HPDE6-E6E7 (cell line): ENCODE results near the gene ADAMTS14.

Source experiments
- DNase-seq: peaks from one replicate; pipeline ENCODE4 v3.0.0; 2011; ENCODE audit warnings: missing footprints; ENCODE audit errors: extremely low spot score

Gene ADAMTS14

DNA sequence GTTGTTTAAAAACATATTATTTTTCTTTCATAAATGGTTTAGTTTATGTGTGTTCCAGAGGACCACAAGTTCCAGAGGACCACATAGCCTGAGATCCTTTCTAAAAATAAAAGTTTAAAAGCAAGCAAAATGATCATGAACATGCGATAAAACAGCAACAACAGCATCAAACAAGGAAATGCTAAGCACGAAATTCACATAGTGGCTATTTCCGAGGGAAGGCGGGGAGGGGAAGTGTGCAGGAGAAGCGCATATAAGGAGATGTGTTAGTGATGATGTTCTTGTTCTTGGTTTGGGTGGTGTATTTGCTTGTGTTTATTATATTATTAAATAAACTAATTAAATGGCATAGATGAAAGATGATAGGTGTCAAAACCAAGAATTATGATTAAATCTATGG lies 111.7 kb downstream of the ADAMTS14 start:
- no peak for DNase-seq

DNA sequence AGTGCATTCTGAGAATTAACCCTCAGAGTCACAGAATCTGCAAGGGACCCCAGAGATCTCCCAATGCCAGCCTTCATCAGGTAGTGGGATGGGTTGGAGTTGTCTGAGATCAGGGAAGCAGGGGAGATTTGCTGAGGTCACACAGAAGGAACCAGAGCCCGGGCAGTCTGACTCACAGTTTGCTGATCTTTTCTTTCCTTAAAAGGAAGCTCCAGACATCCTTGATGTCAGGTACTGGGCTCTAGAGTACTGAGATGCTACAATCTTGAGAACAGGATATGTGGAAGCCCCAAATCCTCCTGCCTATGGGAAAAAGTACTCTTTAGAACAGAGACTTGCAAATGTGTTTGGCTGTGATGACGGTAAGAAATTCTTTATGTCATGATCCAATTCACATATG lies 112.2 kb downstream of the ADAMTS14 start:
- no peak for DNase-seq

DNA sequence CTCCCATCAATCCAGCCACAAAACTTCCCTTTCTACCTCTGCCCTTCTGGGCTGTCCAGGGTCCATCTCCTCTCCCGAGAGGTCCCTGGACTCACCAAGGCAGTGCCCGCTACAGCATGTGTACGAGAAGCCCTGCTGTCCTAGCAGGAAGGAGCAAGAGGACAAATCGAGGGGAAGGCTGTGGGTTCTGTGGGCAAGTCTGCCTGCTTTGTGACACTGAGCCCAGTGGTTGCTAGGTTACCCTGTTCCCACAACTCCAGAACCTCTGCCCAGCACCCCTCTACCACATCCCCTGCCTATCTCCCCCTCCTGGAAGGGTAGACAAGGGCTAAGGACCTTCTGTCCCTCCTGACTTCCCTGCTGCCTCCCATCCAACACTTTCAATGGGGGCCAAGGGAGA lies 112.9 kb downstream of the ADAMTS14 start, which contains the start of gene TBATA:
TSS of gene TBATA (minus strand) at position 188 of the 400 bp plus-strand sequence. CDS start 1,998 bp downstream, outside the sequence.
- no peak for DNase-seq

DNA sequence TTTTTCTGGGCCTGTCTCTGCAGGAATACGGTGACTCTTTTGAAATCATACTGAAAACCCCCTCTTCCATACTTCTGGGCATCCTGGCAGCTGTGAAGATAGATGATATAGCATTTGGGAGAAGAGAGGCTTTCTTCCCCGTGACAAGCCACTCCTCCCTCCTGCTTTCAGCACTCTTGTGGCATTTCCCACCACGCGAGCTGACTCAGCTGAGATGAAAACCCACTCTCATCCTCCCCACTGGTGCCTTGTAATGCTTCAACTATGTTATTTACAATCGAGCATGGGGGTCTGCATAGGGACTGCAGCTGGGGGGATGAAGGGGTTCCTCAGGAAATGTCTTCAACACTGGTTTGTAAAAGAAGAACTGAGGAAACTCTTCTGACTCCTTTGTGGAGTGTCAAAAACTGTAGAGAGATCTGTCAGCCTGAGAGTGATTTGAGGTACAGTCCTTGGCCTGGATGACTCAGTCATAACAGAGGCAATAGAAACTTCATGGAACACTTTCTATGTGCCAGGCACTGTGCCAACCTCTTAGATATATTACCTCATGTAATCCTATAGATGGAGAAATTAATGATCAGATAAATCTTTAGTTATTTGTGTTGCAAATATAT lies 114.6 kb downstream of the ADAMTS14 start:
- DNase-seq, result no peak

DNA sequence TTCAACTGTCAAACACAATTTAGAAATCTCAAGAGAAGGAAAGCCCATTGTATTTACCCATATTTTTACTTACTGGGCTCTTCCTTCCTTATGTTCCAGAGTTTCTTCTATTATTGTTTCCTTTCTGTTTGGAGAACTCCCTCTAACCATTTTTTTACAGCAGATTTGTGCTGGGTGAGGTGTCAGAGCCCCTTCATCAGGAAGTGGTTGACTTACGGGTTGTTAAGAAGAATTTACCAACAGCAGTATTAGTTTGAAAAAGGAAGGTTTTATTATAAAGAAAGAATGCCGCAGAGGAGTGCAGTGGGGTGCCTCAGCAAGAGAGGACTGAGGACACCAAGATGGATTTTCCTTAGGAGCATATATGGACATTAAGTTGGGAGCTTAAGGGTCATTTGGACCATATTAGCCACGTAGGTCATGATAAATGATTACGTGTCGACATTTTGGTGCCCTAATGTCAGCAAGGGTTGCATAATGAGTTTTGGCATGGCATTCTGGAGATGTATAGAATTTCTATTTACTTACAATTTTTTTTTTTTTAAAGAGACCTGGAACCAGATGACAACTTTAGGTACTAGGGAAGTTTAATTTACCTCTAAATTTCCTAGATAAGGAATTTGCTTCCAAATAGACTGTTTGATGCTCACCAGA lies 119.2 kb downstream of the ADAMTS14 start:
- DNase-seq, result no peak

DNA sequence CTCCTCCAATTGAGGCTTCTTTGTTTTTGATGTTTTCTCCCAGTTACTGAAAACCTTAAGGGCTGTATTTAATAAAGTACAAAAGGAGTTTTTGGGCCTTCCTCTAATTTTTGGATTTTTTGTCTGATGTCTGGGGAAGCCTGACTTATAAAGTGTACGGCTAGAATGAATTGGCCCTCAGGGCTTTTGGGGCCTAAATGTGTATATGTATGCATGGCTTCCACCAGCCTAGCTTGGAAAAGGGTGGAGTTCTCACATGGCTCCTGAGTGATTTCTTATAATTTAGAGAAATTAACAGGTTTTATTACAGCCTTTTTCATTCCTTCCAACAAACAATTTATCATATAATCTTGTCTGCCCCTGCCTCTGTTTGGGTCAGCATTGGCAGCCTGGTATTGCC lies 123.3 kb downstream of the ADAMTS14 start:
- no peak for DNase-seq

DNA sequence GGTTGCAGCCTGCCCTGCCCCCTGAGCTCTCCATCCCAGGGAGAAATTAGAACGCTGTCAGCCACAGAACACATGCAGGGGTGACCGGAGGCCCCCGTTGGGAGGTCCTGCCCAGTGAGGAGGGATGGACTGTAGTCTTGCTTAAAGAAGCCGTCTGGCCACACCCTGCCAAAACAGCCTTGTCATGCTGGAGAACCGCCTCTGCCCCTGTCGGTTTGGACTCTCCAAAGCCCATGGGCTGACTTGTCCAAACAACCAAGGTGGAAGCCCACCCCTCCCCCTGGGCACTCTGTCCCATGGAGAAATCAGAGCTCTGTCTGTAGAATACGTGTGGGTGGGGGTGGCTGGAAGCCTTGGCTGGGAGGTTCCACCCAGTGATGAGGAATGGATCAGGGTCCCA lies 125.5 kb downstream of the ADAMTS14 start:
- DNase-seq, result no peak

DNA sequence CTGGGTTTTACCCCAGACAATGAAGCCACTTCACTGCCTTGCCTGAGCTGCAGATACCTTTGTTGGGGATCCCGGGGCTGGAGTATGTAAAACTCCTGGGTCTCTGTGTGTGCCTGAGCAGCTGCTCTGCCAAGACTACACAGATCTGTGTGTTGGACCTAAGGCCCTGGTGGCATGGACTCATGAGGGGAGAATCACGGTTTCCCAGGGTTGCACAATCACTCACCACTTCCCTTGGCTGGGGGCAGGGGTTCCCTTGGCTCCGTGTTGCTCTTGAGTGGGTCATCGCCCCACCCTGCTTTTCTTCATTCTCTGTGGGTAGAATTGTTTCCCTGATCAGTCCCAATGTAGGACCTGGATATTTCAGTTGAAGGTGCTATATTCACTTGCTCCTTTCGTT lies 126.8 kb downstream of the ADAMTS14 start:
- no peak for DNase-seq

DNA sequence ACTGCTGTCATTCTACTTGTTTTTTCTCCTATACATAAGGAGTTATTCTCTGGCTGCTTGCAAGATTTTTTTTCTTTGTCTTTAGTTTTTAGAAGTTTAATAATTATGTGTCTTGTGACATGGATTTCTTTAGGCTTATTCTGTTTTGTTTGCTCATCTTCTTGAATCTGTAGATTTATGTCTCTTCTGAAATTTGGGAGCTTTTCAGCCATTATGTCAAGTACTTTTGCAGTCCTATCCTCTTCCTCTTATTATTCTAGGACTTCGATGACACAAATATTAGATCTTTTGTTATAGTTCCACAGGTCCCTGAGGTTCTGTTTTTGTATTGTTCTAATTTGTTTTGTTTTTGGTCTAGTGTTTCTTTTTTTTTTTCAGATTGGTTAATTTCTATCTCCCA lies 129.5 kb downstream of the ADAMTS14 start:
- no peak for DNase-seq

DNA sequence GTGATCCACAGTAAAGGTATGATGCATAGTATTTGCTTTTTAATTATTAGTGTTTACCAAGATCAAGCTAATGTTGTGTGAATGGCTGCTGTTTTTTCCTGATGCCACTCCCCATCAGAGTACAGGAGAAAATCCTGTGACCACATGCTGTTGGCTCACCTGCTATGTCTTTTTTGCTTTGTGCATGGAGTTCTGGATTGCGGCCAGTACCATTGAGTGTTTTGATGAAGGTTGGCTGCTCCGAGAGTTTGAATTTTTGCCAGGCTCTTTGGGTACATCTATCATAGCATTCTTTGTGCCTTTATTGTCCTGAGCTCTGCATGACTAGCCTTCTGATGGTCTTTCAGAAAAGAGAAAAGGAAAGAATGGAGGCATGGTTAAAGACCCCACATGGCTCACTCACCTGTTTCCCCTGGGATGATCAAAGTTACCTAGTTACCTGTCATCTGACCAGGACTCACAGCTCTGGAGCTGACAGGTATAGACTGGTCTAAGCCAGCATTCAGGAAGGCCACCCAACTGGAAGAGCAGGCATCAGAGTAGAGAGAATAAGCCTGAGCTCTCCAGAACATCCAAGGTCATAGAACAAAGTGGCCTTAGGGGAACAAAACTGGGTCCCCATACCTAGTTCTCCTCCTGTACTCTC lies 131.6 kb downstream of the ADAMTS14 start:
- no peak for DNase-seq

DNA sequence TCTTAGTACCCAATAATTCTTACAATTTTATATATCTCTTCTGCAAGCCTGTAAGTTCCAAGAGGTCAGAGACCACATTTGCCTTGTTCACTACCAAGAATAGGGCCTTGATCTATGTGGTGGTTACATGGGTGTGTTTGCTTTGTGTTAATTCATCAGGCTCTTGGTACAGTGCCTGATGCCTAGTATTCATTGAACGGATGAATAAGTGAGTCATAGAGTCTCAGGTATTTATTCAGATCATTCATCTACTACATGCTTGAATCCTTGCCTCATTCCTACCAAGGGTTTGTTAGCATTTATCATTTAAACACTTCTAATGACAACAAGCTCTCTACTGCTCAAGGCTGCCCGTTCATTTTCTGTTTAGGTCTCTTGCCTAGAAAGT lies 132.1 kb downstream of the ADAMTS14 start:
- DNase-seq, result no peak

DNA sequence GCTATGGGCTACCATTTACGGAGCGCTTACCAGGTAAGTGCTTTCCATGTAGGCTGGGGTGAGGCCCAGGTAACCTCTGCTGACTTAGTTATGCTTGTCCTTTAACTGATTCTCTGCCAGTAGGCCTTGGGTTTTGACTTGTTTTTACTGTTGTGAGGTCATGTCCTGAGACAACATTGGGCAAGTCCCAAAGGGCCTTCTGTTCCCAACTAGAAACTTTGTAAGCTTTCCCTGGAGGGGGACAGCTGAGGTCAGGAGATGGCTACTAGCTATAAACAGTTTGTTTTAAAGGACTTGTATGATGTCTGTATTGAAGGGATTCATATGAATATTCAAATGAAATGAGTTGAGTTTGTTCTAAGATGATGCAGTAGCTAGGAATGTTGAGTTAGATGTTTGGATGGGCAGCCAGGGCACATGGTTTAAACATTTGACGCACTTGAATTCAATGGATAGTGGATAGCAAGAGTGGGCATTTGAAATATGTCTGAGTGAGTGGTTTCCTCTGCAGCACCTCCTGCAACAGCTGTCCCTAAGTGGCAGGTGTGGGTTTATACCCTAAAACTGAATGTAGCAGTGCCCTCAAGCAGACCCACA lies 133.4 kb downstream of the ADAMTS14 start:
- DNase-seq, result no peak

DNA sequence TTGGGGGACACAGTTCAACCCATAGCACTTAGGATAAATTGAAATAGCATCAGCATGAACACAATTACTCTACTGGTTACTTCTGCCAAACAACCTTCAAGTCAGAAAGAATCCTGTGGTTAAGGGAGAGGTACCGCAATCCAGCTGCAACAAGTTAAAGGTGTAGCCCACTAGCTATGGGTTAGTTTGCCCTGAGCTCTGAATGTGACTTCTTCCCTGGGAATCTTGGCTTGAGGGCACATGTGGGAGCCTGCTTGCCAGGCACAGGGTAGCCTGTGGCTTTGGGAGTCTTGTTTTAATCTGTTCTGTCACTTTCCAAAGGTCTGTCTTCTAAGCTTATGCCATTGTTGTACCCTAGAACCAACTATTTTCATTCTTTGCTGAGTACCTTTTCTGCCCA lies 134.5 kb downstream of the ADAMTS14 start:
- no peak for DNase-seq

DNA sequence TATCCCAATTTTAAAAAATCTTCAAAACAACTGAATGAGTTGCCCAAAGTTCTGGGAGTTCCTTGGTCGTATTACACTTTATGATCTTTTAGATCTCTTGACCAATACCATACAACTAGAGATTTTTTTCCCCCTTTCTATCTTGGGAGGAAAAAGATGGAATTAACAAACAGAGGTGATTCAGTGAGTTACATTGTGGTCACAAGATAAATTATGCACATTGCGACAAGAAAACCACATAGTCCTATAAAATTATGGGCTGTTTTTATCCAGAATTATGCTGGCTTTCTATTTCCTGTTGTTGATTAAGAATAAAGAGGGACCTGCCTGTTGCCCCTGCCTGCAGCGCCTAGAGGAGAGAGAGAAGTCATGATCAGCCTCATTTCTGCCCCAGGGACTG lies 135.2 kb downstream of the ADAMTS14 start:
- DNase-seq, result no peak

DNA sequence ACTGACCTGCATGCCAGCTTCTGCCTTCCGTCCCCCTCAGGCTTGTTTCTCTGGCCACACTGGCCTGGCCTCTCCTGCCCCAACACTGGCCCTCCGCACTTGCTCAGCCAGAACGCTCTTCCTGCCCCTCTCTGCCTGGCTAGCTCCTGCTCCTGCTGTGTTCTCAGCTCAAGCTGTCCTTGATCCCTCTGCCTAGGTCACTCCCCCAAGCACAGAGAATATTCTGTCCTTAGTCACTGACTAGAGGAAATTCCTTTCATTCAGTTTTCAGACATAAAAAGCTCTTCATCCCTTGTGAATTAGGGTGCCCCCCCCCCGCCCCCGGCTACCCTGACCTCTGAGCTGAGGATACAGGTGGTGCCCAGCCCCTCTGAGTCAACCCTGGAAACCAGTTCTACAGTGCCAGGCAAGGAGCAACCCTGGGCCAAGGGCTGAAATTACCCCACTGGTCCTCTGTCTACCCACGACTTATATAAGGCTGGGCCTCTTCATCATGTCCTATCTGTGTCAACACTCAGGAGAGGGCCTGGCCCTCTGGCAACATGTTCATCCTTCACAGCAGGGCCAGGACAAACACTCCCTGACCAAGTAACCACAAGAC lies 136.8 kb downstream of the ADAMTS14 start:
- no peak for DNase-seq

DNA sequence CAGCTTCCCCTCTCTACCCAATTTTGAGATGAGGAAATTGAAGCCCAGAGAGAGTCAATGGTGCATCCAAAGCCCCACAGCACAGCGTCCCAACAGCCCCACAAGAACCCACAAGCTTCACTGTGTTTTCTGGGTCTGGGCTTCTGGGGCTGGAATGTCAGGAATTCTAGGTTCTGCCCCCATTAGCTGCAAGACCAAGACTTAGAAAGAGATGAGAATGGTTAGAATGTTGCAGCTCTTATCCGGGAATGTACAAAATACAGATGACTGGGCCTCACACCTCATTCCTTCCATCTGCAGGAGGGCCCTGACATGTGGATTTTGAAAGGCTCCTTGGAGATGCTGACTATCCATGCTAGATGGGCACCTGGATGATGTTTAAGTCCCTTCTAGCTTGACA lies 137.4 kb downstream of the ADAMTS14 start:
- no peak for DNase-seq

DNA sequence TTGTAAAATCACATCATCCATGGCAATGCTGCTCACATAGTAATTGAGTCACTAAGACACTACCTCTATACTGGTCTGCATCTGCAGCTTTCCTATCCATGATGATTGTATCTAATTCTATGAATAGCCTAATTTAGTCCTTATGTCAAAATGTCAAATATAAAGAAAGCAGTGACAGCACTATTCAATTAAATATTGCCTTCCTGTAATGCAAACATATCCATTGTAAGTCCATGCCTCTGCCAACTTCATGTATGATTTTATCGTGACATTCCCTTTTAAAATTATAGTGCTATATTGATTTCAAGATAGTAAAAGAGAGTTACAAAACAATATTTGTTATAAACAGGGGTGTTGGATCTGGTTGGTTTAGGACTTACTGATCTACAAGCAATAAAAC lies 138.7 kb downstream of the ADAMTS14 start:
- DNase-seq, result no peak

DNA sequence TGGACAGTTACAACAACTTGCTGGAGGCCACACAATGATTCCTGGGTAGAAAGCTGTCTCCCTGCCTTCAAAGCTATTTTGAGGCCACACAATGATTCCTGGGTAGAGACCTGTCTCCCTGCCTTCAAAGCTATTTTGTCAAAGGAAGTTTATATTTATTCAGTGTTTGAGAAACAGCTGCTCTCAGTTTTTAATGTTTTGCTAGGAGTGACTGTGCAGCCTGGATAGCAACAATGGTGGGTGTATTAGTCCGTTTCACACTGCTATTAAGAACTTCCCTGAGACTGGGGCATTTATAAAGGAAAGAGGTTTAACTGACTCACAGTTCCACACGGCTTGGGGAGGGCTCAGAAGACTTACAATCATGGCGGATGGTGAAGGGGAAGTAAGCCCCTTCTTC lies 139.6 kb downstream of the ADAMTS14 start:
- no peak for DNase-seq
